Liver (tissue), 3 donors: ENCODE measurements around the gene LLGL2.

Experiments
- CTCF ChIP-seq: fragments of 150-350 bp; IDR thresholded peaks from 2 replicates; pipeline ENCODE4 v1.5.1; 2017; ENCODE audit warnings: improper control_type of control experiment, low read depth, low read length; ENCODE audit not compliant: missing input control
- YY1 ChIP-seq: IDR thresholded peaks from 2 replicates; pipeline ENCODE4 v1.6.1; 2016; ENCODE audit warnings: antibody characterized with exemption, mild to moderate bottlenecking
- TF ChIP-seq, protein P1 (sequence below): IDR thresholded peaks from 2 replicates; pipeline ENCODE4 v1.6.1; 2016; ENCODE audit warnings: antibody characterized with exemption
- donor health status: healthy.
- donor health status: healthy.

- TF ChIP-seq, protein P1, sequence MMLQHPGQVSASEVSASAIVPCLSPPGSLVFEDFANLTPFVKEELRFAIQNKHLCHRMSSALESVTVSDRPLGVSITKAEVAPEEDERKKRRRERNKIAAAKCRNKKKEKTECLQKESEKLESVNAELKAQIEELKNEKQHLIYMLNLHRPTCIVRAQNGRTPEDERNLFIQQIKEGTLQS: no peak
- TF ChIP-seq CTCF: no peak
- TF ChIP-seq YY1: no peak
These were observed 67.0 kb downstream of the LLGL2 start for GRCh38 chr17:75592348-75593020.
